CD4-positive, alpha-beta T cell treated with Interleukin-21 for 1 hour (primary cell): Measurements from ENCODE around the gene RNASE8.
A peak's percentile ranks its signal among the peaks of the same experiment; 100 is the strongest.
"Not testable (repeated sequence)": the region's sequence is repeated elsewhere in the genome, so short reads cannot be mapped to it uniquely, and the experiment has no call there.

Experiments
- DNase-seq: peaks from one replicate; pipeline ENCODE4 v3.0.0-alpha.2; 2020

RNASE8 gene

GRCh38 chr14:21030531-21030930 lies 27.1 kb upstream of the RNASE8 start:
- DNase-seq = no peak

GRCh38 chr14:21032326-21033132 lies 25.1 kb upstream of the RNASE8 start:
- DNase-seq = no peak

- no peak for DNase-seq
Observed at GRCh38 chr14:21033133-21033698, 24.4 kb upstream of the RNASE8 start.

- DNase-seq = no peak
Observed at GRCh38 chr14:21034707-21035106, 22.9 kb upstream of the RNASE8 start, which contains the start of gene RNASE13. TSS of gene RNASE13 (minus strand) at chr14:21034807. CDS start at chr14:21034288, 519 bp downstream.

- no peak for DNase-seq
Observed at GRCh38 chr14:21036751-21037150, 20.9 kb upstream of the RNASE8 start.

- no peak for DNase-seq
Observed at GRCh38 chr14:21037156-21037555, 20.5 kb upstream of the RNASE8 start.

- DNase-seq = no peak
Observed at GRCh38 chr14:21038441-21039422, 18.9 kb upstream of the RNASE8 start.

GRCh38 chr14:21039585-21040369 lies 17.8 kb upstream of the RNASE8 start:
- DNase-seq = peak; percentile 54

GRCh38 chr14:21040370-21040925 lies 17.2 kb upstream of the RNASE8 start:
- no peak for DNase-seq

- not testable (repeated sequence) for DNase-seq
Observed at GRCh38 chr14:21040941-21041340, 16.7 kb upstream of the RNASE8 start.

GRCh38 chr14:21041676-21042433 lies 15.8 kb upstream of the RNASE8 start, which contains the start of gene RNASE7:
TSS of gene RNASE7 (plus strand) at chr14:21042362. CDS start at chr14:21042993, 631 bp downstream.
- no peak for DNase-seq

- no peak for DNase-seq
Observed at GRCh38 chr14:21042918-21043317, 14.7 kb upstream of the RNASE8 start.

GRCh38 chr14:21043387-21043973 lies 14.1 kb upstream of the RNASE8 start:
- no peak for DNase-seq

- peak; percentile 21 for DNase-seq
Observed at GRCh38 chr14:21043974-21044618, 13.5 kb upstream of the RNASE8 start.

- no peak for DNase-seq
Observed at GRCh38 chr14:21047378-21047781, 10.2 kb upstream of the RNASE8 start.

GRCh38 chr14:21048638-21049037 lies 9.0 kb upstream of the RNASE8 start:
- DNase-seq = no peak

- no peak for DNase-seq
Observed at GRCh38 chr14:21049271-21049673, 8.3 kb upstream of the RNASE8 start.

GRCh38 chr14:21050597-21050996 lies 7.0 kb upstream of the RNASE8 start:
- DNase-seq = no peak

GRCh38 chr14:21053184-21054122 lies 4.2 kb upstream of the RNASE8 start:
- no peak for DNase-seq
